Fibroblast of pulmonary artery (primary cell): ENCODE measurements around the gene ASAP3.
A peak's percentile ranks its signal among the peaks of the same experiment; 100 is the strongest.

ENCODE experiments used
- DNase-seq: peaks from one replicate; pipeline ENCODE4 v3.0.0-alpha.2; 2010; ENCODE audit warnings: low read depth
- H3K4me3 ChIP-seq: replicated peaks from 2 replicates; pipeline ENCODE4 v1.5.1; 2011; ENCODE audit warnings: low read depth, mild to moderate bottlenecking, control low read depth, low read length, moderate library complexity
- CTCF ChIP-seq: IDR thresholded peaks from 2 replicates; pipeline ENCODE4 v1.5.1; 2011; ENCODE audit warnings: mild to moderate bottlenecking, control low read depth, low read length, inconsistent platforms; ENCODE audit errors: missing control alignments

Gene ASAP3

GRCh38 chr1:23423415-23424292, 60.3 kb downstream of the ASAP3 start:
- no peak for DNase-seq
- TF ChIP-seq CTCF = no peak
- H3K4me3 ChIP-seq = peak overlapping the region; percentile 38

- no peak for DNase-seq
- H3K4me3 ChIP-seq = no peak overlapping the region
Observed at GRCh38 chr1:23422941-23423340, 61.0 kb downstream of the ASAP3 start.

GRCh38 chr1:23422241-23422877, 61.6 kb downstream of the ASAP3 start:
- peak; percentile 82 for DNase-seq
- TF ChIP-seq CTCF = no peak
- H3K4me3 ChIP-seq = no peak overlapping the region

More at GRCh38 chr1:23422941-23423340, 61.0 kb downstream of the ASAP3 start:
- no peak for TF ChIP-seq CTCF

DNA sequence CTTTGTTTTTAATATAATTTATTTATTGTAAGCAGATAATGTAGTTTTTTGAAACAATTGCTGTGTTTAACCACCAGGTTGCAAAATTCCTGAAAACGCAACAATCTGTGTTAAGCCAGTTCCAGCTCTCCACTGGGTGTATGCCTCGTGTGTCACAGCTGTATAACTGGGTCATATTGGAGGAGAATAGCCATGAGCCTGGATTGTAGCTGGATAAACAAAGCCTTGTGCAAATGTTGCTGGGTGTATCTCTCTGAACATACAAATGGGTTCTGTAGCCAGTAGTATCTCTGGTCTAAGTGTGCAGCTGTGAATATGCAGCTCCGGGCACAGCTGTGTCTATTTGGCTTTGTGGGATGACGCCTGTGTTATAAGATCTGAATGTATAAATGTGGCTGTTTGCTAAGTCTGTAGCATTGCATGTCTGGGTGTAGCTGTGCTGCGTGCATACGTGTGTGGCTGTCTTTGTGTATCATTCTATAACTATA, 62.2 kb downstream of the ASAP3 start:
- peak; percentile 32 for TF ChIP-seq CTCF
- DNase-seq = peak; percentile 74
- H3K4me3 ChIP-seq = no peak overlapping the region

DNA sequence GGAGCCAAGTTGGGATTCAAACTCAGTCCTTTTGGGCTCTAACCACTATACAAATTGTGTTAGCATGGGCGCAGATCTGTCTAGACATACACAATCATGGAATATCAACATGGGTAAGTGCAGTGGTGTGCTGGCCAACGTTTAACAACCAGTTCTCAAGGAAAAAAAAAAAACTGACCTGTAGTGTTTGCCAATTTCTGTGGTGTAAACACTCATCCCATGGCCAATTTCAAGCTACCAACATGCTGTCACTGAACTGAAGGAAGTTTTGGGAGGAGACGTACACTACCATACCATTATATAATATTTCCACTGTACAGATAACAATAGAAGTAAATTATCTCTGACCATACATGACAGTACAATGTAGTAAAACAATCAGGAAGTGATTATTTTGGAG, 62.6 kb downstream of the ASAP3 start:
- no peak for TF ChIP-seq CTCF
- no peak for DNase-seq
- H3K4me3 ChIP-seq = no peak overlapping the region

DNA sequence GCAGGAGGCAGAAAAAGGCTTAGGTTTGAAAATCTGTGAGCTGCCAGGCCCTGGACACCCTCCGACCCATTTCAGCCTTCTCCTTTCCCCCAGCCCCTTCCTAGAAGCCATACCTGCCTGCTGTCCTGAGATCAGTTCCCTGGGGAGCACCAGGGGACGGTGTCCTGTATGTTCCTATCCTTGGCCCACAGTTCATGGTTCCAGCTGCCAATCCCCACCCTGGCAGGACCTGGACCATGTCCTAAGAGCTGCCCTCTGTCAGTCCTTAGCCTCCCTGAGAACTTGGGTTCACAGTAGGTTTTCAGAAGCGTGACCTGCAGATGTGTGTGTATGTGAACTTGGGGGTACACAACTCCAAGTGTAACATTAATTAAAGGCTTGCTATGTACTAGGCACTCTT, 63.2 kb downstream of the ASAP3 start:
- DNase-seq = no peak
- no peak for TF ChIP-seq CTCF
- no peak overlapping the region for H3K4me3 ChIP-seq
